GM04503 (cell line): ENCODE results near the gene SPINK8.
"Not testable (repeated sequence)": the region's sequence is repeated elsewhere in the genome, so short reads cannot be mapped to it uniquely, and the experiment has no call there.

Experiments
- DNase-seq: peaks from one replicate; pipeline ENCODE4 v3.0.0-alpha.2; 2012; ENCODE audit warnings: low read depth

The SPINK8 gene

DNA sequence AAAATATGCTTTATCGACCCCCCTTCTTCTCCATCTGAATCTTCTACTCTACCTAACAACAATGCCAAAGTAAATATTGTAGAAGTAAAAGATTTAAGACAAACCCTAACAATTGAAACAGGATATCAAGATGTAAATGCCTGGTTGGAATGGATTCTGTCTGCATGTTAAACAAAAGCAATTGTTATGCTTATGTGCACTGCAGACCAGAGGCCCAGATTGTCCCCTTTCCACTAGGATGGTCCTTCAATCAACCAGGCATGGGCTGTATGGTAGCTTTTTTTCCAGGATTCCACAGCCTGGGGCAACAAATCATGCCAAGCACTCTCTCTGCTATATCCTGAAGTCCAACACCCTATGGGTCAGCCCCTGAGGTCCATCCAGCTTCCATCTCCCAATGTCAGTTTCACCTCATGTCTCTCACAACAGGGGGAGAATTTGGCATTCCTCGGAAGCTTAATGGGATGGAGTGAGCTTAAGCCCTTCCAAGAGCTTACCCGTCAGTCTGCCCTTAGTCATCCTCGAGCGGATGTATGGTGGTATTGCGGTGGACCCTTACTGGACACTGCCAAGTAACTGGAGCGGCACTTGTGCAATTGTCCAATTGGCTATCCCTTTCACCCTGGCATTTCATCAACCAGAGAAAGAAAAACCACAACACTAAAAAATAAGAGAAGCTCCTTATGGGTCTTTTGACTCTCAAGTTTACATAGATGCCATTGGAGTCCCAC lies 56.4 kb downstream of the SPINK8 start:
- no peak for DNase-seq

DNA sequence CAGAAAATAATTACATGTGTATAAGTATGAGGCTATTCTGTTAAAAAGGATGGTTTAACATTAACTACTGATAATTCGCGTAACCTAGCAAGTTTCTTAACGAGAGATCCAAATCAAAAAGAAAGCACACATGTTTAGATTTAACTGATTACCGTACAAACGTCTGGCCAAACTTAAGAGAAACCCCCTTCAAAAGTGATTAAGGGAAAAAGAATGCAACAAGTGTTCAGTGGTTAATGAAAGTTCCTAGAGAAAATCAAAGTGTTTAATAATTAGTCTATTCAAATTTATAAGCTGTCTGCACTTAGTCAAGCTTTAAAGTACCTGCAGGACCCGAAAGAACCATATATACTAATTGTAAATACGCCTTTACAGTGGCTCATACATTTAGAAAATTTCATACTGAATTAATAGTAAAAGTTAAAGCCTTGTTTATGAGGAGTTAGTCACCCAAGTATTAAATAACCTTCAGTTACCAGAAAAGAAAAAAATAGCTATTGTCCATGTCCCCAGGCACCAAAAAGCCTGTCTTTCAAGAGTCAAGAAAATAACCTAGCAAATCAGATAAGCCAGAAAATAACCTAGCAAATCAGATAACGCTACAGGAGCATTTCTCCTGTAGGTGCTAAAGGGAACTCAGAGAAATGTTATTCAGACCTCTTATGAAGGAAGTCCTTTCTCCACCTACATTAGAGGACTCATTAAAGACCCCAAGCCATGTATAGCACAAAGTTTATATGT lies 58.0 kb downstream of the SPINK8 start:
- DNase-seq = no peak

DNA sequence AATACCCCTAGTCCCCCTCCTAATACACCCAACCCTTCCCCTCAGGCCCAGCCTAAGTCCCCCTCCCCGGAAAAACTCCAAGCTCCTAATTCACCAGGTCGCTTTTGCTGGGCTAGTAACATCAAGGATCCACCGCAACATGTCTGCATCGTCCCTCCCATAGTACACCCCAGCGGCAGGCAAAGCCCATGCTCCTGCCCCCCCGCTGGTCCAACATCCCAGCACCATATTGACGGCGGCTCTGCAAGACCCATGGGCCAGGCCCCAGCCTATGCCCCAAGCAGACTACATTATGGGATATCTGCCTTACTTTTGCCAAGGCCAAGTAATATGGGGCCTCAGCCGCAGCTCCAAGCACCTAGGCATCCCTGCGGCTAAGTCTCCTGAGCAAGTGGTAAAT lies 59.0 kb downstream of the SPINK8 start:
- DNase-seq = no peak

DNA sequence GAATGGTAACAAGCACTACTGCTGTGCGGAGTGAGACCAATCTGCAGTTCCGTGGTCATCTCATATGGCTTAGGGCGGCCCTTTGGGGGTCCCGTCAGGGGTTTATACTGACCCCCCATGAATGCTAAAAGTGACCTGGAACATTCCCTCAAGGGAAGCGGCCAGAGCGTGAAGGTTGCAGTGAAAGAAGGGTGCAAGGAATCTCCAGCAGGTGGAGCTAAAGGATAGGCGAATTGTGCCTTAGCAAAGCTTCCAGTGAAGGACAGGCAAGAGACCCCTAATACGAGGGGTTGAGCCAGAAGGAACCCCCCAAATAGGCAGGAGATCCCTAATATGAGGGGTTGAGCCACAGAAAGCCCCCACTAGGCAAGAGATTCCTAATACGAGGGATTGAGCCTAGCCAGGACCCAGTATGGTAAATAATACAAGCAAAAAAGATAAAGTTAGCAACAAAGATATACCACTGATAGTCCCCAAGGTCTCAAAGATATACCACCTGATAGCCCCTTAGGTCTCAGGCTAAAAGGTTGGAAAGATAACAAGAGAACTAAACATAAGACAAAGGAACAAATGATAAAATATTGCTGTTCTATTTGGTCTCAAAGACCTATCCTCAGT lies 59.8 kb downstream of the SPINK8 start:
- no peak for DNase-seq

DNA sequence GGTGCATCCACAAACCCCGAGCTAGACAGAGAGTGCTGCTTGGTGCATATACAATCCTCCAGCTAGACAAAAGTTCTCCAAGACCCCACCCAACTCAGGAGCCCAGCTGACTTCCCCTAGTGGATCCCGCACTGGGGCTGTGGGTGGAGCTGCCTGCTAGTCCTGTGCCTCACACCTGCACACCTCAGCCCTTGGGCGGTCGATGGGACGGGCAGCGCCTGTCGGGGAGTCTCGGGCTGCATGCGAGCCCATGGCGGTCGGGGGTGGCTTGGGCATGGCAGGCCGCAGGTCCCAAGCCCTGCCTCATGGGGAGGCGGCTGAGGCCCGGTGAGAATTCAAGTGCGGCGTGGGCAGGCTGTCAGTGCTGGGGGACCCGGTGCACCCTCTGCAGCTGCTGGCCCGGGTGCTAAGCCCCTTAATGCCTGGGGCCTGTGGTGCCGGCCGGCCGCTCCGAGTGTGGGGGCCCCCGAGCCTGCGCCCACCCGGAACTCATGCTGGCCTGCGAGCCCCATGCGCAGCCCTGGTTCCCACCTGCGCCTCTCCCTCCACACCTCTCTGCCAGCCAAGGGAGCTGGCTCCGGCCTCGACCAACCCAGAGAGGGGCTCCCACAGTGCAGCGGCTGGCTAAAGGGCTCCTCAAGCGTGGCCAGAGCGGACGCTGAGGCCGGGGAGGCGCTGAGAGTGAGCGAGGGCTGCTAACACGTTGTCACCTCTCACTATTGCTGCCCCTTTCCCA lies 61.5 kb downstream of the SPINK8 start:
- DNase-seq = no peak

DNA sequence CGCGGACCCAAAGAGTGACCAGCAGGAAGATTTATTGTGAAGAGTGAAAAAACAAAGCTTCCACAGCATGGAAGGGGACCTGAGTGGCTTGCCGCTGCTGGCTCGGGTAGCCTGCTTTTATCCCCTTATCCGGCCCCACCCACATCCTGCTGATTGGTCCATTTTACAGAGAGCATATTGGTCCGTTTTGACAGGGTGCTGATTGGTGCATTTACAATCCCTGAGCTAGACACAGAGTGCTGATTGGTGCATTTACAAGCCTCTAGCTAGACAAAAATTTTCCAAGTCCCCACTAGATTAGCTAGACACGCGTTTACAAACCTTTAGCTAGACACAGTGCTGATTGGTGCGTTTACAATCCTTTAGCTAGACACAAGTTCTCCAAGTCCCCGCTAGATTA lies 62.2 kb downstream of the SPINK8 start:
- not testable (repeated sequence) for DNase-seq

DNA sequence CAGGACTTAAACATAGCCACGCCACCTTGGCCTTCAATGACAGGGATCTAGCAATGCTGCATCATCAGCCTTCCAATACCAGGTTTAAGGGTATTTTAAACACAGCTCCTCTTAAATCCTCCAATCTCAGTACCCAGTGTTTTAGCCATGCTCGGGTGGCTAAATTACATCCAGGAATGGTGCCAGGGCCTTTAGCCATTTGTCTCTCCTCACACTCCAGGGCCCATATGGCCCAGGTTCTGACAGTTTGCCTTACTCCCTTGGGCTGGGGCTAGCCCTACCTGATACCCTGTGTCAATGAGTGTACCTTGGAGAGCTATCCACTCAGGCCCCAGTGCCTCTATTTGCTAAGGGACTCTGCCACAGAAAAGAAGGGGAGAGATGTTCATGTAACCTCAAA lies 63.2 kb downstream of the SPINK8 start:
- DNase-seq = no peak

DNA sequence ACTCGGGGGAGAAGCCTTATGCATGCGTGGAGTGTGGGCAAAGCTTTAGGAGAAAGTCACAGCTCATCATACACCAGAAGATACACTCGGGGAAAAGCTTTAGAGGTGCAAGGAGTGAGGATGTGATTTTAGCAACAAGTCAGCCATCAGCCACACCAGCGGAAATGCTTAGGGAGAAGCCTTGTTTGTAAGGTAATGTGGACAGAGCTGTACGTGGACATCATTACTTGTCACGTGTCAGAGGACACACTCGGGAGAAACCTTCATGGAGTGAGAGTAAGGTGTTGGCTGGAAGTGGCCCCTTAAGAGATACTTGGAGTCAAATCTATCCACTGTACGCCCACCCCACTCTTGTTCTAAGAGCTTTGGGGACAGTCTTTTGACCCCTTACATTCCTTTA lies 63.9 kb downstream of the SPINK8 start:
- no peak for DNase-seq

DNA sequence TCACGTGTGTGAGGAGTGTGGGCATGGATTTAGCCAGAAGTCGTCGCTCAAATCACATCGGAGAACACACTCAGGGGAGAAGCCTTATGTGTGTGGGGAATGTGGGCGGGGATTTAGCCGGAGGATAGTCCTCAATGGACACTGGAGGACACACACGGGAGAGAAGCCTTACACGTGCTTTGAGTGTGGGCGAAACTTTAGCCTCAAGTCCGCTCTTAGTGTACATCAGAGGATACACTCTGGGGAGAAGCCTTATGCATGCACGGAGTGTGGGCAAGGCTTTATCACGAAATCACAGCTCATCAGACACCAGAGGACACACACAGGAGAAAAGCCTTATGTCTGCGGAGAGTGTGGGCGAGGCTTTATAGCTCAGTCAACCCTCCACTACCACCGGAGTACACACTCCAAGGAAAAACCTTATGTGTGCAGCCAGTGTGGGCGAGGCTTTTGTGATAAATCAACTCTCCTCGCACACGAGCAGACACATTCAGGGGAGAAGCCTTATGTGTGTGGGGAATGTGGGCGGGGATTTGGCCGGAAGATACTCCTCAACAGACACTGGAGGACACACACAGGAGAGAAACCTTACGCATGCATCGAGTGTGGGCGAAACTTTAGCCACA lies 64.4 kb downstream of the SPINK8 start:
- no peak for DNase-seq

DNA sequence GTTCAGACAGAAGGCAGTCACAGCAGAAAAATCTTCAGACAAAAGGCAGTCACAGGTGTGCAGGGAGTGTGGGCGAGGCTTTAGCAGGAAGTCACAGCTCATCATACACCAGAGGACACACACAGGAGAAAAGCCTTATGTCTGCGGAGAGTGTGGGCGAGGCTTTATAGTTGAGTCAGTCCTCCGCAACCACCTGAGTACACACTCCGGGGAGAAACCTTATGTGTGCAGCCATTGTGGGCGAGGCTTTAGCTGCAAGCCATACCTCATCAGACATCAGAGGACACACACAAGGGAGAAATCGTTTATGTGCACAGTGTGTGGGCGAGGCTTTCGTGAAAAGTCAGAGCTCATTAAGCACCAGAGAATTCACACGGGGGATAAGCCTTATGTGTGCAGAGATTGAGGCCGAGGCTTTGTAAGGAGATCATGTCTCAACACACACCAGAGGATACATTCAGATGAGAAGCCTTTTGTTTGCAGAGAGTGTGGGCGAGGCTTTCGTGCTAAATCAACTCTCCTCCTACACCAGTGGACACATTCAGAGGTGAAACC lies 65.0 kb downstream of the SPINK8 start:
- no peak for DNase-seq

DNA sequence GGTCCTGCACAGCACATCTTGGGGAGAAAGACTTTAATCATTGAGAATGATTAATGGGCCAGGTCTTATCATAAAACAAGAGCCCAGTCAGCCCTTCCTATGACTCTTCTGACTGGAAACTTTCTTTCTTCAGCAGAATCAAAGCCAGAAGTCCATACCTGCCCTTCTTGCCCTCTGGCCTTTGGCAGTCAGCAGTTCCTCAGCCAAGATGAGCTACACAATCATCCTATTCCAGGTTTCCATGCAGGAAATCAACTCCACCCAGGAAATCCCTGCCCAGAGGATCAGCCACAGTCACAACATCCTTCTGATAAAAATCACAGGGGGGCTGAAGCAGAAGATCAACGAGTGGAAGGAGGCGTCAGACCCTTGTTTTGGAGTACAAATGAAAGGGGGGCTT lies 65.7 kb downstream of the SPINK8 start:
- no peak for DNase-seq

DNA sequence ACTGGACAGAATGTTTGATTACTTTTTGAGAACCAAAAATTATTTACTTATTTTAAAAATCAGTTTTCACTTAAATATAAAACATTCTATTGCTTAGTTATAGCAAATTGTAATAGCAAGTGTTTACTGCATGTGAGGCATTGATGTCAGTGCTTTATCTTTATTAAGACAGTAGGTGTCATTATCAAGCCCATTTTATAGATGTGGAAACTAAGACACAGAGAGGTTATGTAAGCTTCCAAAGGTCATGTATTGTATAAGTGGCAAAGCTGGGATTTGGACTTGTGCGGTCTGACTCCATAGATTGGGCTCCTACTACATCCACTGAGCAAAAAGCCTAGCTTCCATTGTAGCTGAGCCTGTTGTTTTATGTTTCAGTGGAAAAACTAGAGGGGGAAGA lies 74.9 kb downstream of the SPINK8 start:
- DNase-seq = no peak
